OCI-LY7 (cell line): ENCODE results near the gene ANO4.

Experiments
- CTCF ChIP-seq: fragments of 200-600 bp; sonication (generic); conservative IDR thresholded peaks from 2 replicates; pipeline ENCODE4 v1.5.1; 2014; ENCODE audit warnings: mild to moderate bottlenecking, antibody characterized with exemption, low read length, moderate library complexity, mixed read lengths
- EZH2phosphoT487 ChIP-seq: fragments of 200-600 bp; sonication (generic); IDR thresholded peaks from 2 replicates; pipeline ENCODE4 v1.6.1; 2018; ENCODE audit warnings: low read depth, borderline replicate concordance, mild to moderate bottlenecking, mixed run types, antibody characterized with exemption, low read length, moderate library complexity, mixed read lengths

GRCh38 chr12:100800723-100801122, 6.1 kb downstream of the ANO4 start:
- TF ChIP-seq CTCF = no peak
- no peak for TF ChIP-seq EZH2phosphoT487
